HepG2 (cell line): ENCODE data around the gene IQCE. TPM values are rescaled to one million over a fixed set of nuclear protein-coding genes. Genes with fewer than 3 reads are reported as not detected.

Source experiments
- CBX1 ChIP-seq: IDR thresholded peaks from one replicate; pipeline ENCODE4 v1.6.1; 2016; ENCODE audit warnings: antibody characterized with exemption, low read depth
- CREM ChIP-seq, 2 experiments: sonication (generic) in 1 of 2; formaldehyde crosslinking in 1 of 2; IDR thresholded peaks; 2 replicates each; pipeline versions ENCODE4 v1.4.0 to v1.6.1; 2016 to 2020; ENCODE audit warnings: antibody characterized with exemption in 1 of 2, mild to moderate bottlenecking in 1 of 2, missing genetic modification reagents in 1 of 2
- DNMT1 ChIP-seq: sonication (generic); formaldehyde crosslinking; IDR thresholded peaks from 2 replicates; pipeline ENCODE4 v1.5.1; 2020; ENCODE audit warnings: mild to moderate bottlenecking, missing genetic modification reagents
- E2F5 ChIP-seq: sonication (generic); formaldehyde crosslinking; conservative IDR thresholded peaks from 2 replicates; pipeline ENCODE4 v1.4.0; 2020; ENCODE audit warnings: missing genetic modification reagents
- ETV6 ChIP-seq: sonication (generic); formaldehyde crosslinking; conservative IDR thresholded peaks from 2 replicates; pipeline ENCODE4 v1.4.0; 2020; ENCODE audit warnings: missing genetic modification reagents
- ISX ChIP-seq: sonication (generic); formaldehyde crosslinking; conservative IDR thresholded peaks from 2 replicates; pipeline ENCODE4 v1.5.0; 2020; ENCODE audit warnings: missing genetic modification reagents
- MAFF ChIP-seq: IDR thresholded peaks from 2 replicates; pipeline ENCODE4 v1.6.1; 2011; ENCODE audit warnings: low read depth, low read length, improper control_type of control experiment
- MEF2D ChIP-seq: sonication (generic); formaldehyde crosslinking; IDR thresholded peaks from 2 replicates; pipeline ENCODE4 v1.5.1; 2020; ENCODE audit warnings: mild to moderate bottlenecking, missing genetic modification reagents
- MLLT10 ChIP-seq: sonication (generic); formaldehyde crosslinking; IDR thresholded peaks from 2 replicates; pipeline ENCODE4 v1.4.0; 2020; ENCODE audit warnings: missing genetic modification reagents
- MXD1 ChIP-seq: sonication (generic); formaldehyde crosslinking; IDR thresholded peaks from 2 replicates; pipeline ENCODE4 v1.4.0; 2020; ENCODE audit warnings: mild to moderate bottlenecking, missing genetic modification reagents
- NFYC ChIP-seq: IDR thresholded peaks from 2 replicates; pipeline ENCODE4 v1.6.1; 2016; ENCODE audit warnings: missing genetic modification reagents, missing compliant biosample characterization
- NONO ChIP-seq, 2 experiments: fragments of 450-650 bp in 1 of 2; sonication (generic) in 1 of 2; formaldehyde crosslinking in 1 of 2; IDR thresholded peaks in 1 of 2; conservative IDR thresholded peaks in 1 of 2; 2 replicates each; pipeline versions ENCODE4 v1.6.1 to v1.8.0; 2017 to 2022; ENCODE audit warnings: mild to moderate bottlenecking in 1 of 2, missing genetic modification reagents in 1 of 2, moderate library complexity in 1 of 2
- NR0B2 ChIP-seq: sonication (generic); formaldehyde crosslinking; IDR thresholded peaks from 2 replicates; pipeline ENCODE4 v1.4.0; 2020; ENCODE audit warnings: mild to moderate bottlenecking, missing genetic modification reagents
- PCBP2 ChIP-seq: fragments of 200-400 bp; formaldehyde crosslinking; optimal IDR thresholded peaks from 2 replicates; pipeline ENCODE3; 2018; ENCODE audit warnings: low read length, low read depth; ENCODE audit not compliant: poor library complexity, severe bottlenecking
- POLR2AphosphoS2 ChIP-seq: IDR thresholded peaks from 2 replicates; pipeline ENCODE4 v1.6.1; 2011; ENCODE audit warnings: low read depth, low read length, improper control_type of control experiment
- RAD51 ChIP-seq: fragments of 450-650 bp; IDR thresholded peaks from 2 replicates; pipeline ENCODE4 v1.6.1; 2016; ENCODE audit warnings: borderline replicate concordance
- RCOR2 ChIP-seq: IDR thresholded peaks from 2 replicates; pipeline ENCODE4 v1.6.1; 2016; ENCODE audit warnings: missing biosample characterization, missing genetic modification reagents
- RXRB ChIP-seq: IDR thresholded peaks from 2 replicates; pipeline ENCODE4 v1.6.1; 2016; ENCODE audit warnings: borderline replicate concordance, missing genetic modification reagents, missing compliant biosample characterization
- TAF15 ChIP-seq: fragments of 200-400 bp; formaldehyde crosslinking; IDR thresholded peaks from one replicate; pipeline ENCODE4 v1.6.1; 2018; ENCODE audit warnings: mild to moderate bottlenecking, low read depth, low read length; ENCODE audit not compliant: poor library complexity, severe bottlenecking
- TMF1 ChIP-seq: sonication (generic); formaldehyde crosslinking; IDR thresholded peaks from 2 replicates; pipeline ENCODE4 v1.8.1; 2022; ENCODE audit warnings: low read depth, missing genetic modification reagents
- TOE1 ChIP-seq: sonication (generic); formaldehyde crosslinking; IDR thresholded peaks from 2 replicates; pipeline ENCODE4 v1.4.0; 2020; ENCODE audit warnings: mild to moderate bottlenecking, missing genetic modification reagents
- ZBTB33 ChIP-seq: sonication (generic); formaldehyde crosslinking; IDR thresholded peaks from 2 replicates; pipeline ENCODE4 v1.4.0; 2020; ENCODE audit warnings: missing genetic modification reagents
- ZBTB7B ChIP-seq: sonication (generic); formaldehyde crosslinking; IDR thresholded peaks from 2 replicates; pipeline ENCODE4 v1.4.0; 2020; ENCODE audit warnings: missing genetic modification reagents
- ZC3H4 ChIP-seq: sonication (generic); formaldehyde crosslinking; IDR thresholded peaks from 2 replicates; pipeline ENCODE4 v1.4.0; 2020; ENCODE audit warnings: missing genetic modification reagents, borderline replicate concordance
- ZNF672 ChIP-seq: sonication (generic); formaldehyde crosslinking; IDR thresholded peaks from 2 replicates; pipeline ENCODE4 v1.8.1; 2022; ENCODE audit warnings: missing genetic modification reagents
- ZNF709 ChIP-seq: sonication (generic); formaldehyde crosslinking; IDR thresholded peaks from 2 replicates; pipeline ENCODE4 v1.5.0; 2020; ENCODE audit warnings: mild to moderate bottlenecking, missing genetic modification reagents
- polyA plus RNA-seq, 8 experiments: library from polyadenylated mRNA; depleted of rRNA in 3 of 8; stranded (reverse) in 7 of 8; unstranded in 1 of 8; fragments of >200 nt; fragmentation: Illumina TruSeq in 4 of 8; extraction: Trizol in 4 of 8; gene quantifications; 2 replicates each; pipeline versions ENCODE4 v1.2.1 to v1.2.3, GENCODE V29; 2011 to 2016; ENCODE audit warnings: low read depth in 4 of 8, missing spikeins in 1 of 8, mixed read lengths in 1 of 8; ENCODE audit not compliant: insufficient read depth in 1 of 8
- total RNA-seq, 5 experiments: library from RNA; depleted of rRNA; stranded (reverse); fragments of >200 nt; fragmentation: Illumina TruSeq; extraction: Trizol; gene quantifications; 2 replicates each; pipeline ENCODE4 v1.2.3, GENCODE V29; 2016; ENCODE audit warnings: low read depth in 1 of 5

The IQCE gene
- total and polyA plus RNA-seq, 2 of the 13 experiments (the other 11 are each of a cell fraction or from before 2014, with no cell fraction given), result 1.5 to 2.5 TPM

- TF ChIP-seq ZC3H4 (CRISPR knock-in tag), result no peak
- 0 out of 2 replicates have a peak, but pooled peaks have one; percentile 40 for TF ChIP-seq DNMT1
- no peak for TF ChIP-seq MAFF
- no peak for TF ChIP-seq ISX (CRISPR knock-in tag)
- TF ChIP-seq ZNF672 (CRISPR knock-in tag), result 0 out of 2 replicates have a peak, but pooled peaks have one; percentile 65
- peak; percentile 29; the same call in 1 of the 2 replicates for TF ChIP-seq ETV6 (CRISPR knock-in tag)
- TF ChIP-seq E2F5, result no peak
- peak; percentile 72 for TF ChIP-seq ZBTB7B (CRISPR knock-in tag)
- TF ChIP-seq PCBP2, result no peak
- TF ChIP-seq RXRB (CRISPR knock-in tag), result peak; percentile 96
- no peak for TF ChIP-seq POLR2AphosphoS2
- TF ChIP-seq CREM (IDR thresholded peaks at IDR 0.05), result no peak
- no peak for TF ChIP-seq CREM (CRISPR knock-in tag; IDR thresholded peaks at IDR 0.05)
- 0 out of 2 replicates have a peak, but pooled peaks have one; percentile 54 for TF ChIP-seq NR0B2 (CRISPR knock-in tag)
- TF ChIP-seq MLLT10 (CRISPR knock-in tag), result no peak
- TF ChIP-seq ZBTB33 (CRISPR knock-in tag), result peak; percentile 96
- TF ChIP-seq MEF2D, result peak; percentile 86
- peak; percentile 60 for TF ChIP-seq RCOR2 (CRISPR knock-in tag)
- TF ChIP-seq NONO (IDR thresholded peaks at IDR 0.05), result no peak
- TF ChIP-seq NONO (CRISPR knock-in tag; conservative IDR thresholded peaks at IDR 0.05), result peak; percentile 93
- peak; percentile 56 for TF ChIP-seq NFYC (CRISPR knock-in tag)
- TF ChIP-seq TAF15, result no peak
- peak; percentile 81; the same call in 1 of the 2 replicates for TF ChIP-seq TMF1 (CRISPR knock-in tag)
- no peak for TF ChIP-seq TOE1 (CRISPR knock-in tag)
- no peak for TF ChIP-seq RAD51
- no peak for TF ChIP-seq CBX1
- peak; percentile 92; the same call in 1 of the 2 replicates for TF ChIP-seq ZNF709 (CRISPR knock-in tag)
- peak; percentile 85 for TF ChIP-seq MXD1 (CRISPR knock-in tag)
Observed at GRCh38 chr7:2663121-2663886, 104.5 kb downstream of the IQCE start (continued).
